Heart right ventricle (tissue), 16 donors: Measurements from ENCODE around the gene DLGAP1. TPM values are rescaled to one million over a fixed set of nuclear protein-coding genes. Genes with fewer than 3 reads are reported as not detected.

Source experiments
- ATAC-seq, 8 donors: fragments of 200-7000 bp; cut with Tn5 transposase; one replicate each; pipeline ENCODE4 v1.9.1; 2020; ENCODE audit warnings: mild to moderate bottlenecking in 8 of 8, moderate library complexity in 8 of 8, moderate number of reproducible peaks in 1 of 8
- DNase-seq, 2 donors: peaks; one replicate each; pipeline ENCODE4 v3.0.0-alpha.2; 2020
- H3K27ac ChIP-seq, 10 donors: fragments of 200-600 bp; sonication (generic) in 2 of 10; one replicate each; pipeline versions ENCODE4 v1.5.0 to v1.8.0; 2020 to 2022; ENCODE audit warnings: mild to moderate bottlenecking in 3 of 10
- H3K27me3 ChIP-seq, 7 donors: fragments of 200-600 bp; one replicate each; pipeline ENCODE4 v1.8.0; 2021 to 2022; ENCODE audit warnings: mild to moderate bottlenecking in 2 of 7
- H3K36me3 ChIP-seq, 9 donors: fragments of 200-600 bp; sonication (generic) in 1 of 9; one replicate each; pipeline versions ENCODE4 v1.5.0 to v1.8.0; 2020 to 2022; ENCODE audit warnings: mild to moderate bottlenecking in 2 of 9
- H3K4me1 ChIP-seq, 9 donors: fragments of 200-600 bp; sonication (generic) in 1 of 9; one replicate each; pipeline versions ENCODE4 v1.5.0 to v1.8.0; 2020 to 2022; ENCODE audit warnings: mild to moderate bottlenecking in 4 of 9
- H3K4me3 ChIP-seq, 10 donors: fragments of 200-600 bp; sonication (generic) in 2 of 10; one replicate each; pipeline versions ENCODE4 v1.5.0 to v1.8.0; 2020 to 2022; ENCODE audit warnings: mild to moderate bottlenecking in 7 of 10, moderate library complexity in 2 of 10
- H3K9me3 ChIP-seq, 11 donors: fragments of 200-600 bp in 10 of 11; sonication (generic) in 2 of 11; one replicate each; pipeline versions ENCODE4 v1.5.0 to v1.8.0; 2013 to 2022; ENCODE audit warnings: mild to moderate bottlenecking in 2 of 11, control low read depth in 1 of 11, moderate library complexity in 1 of 11
- CTCF ChIP-seq, 9 donors: fragments of 200-600 bp; sonication (generic) in 2 of 9; IDR thresholded peaks; one replicate each; pipeline versions ENCODE4 v1.5.0 to v1.8.0; 2021 to 2022; ENCODE audit warnings: antibody characterized with exemption in 9 of 9, mild to moderate bottlenecking in 5 of 9, moderate library complexity in 1 of 9
- WGBS, 2 donors: extraction: QIAGEN DNeasy Blood & Tissue Kit; methylation state at CpG; one replicate each; pipeline ENCODE4 v1.1.7; 2013; ENCODE audit warnings: inconsistent platforms in 1 of 2; 5-methylcytosine and 5-hydroxymethylcytosine counted together
- intact Hi-C, 10 donors: fragments of 100-400 bp; cut with DNase I; formaldehyde crosslinking; loops; one replicate each; pipeline versions ENCODE4 v1.11.1 to v1.14.2; 2022
- polyA plus RNA-seq, 2 donors: library from polyadenylated mRNA; stranded (reverse); fragments of 200-250 nt; gene quantifications; one replicate each; pipeline ENCODE4 v1.2.3, GENCODE V29; 2013
- total RNA-seq, 10 donors: library from RNA; stranded (reverse); fragmentation: NEBNext Ultra II Directional in 3 of 10; extraction: Animal tissue kit (Norgen Biotek cat#: 25700) in 3 of 10; gene quantifications; one replicate each; pipeline versions ENCODE4 v1.2.1 to v1.2.4, GENCODE V29; 2021 to 2023
- donor health status: Arrhythmogenic right ventricular cardiomyopathy.
- donor health status: ischemic (EF 13 %, LVEDD 7.1; RV severe dilation, severe dysfunction).
- donor health status: healthy with polysubstance abuse.
- donor health status: DM: no; HTN: yes; CAD: no.
- donor health status: DM: no; HTN: no; CAD: no.
- donor health status: ischemic (EF 25% LVEDD 6.9; RV normal size, moderate dysfunction).
- donor health status: ischemic (EF 25% LVEDD 5.7; RV mildly dilated, moderate dysfunction).
- donor health status: healthy.
- donor health status: DM: yes; HTN: yes; CAD: no.
- donor health status: Ischemic cardiomyopathy.
- donor health status: ischemic (EF 35%, LVEDD 5.7; RV mildly dilated, moderate dysfunction).
- donor health status: nonischemic (EF 11% LVEDD 7.7; RV severe dilation, severe dysfunction).
- donor health status: DM: yes; HTN: yes; CAD: no.
- donor health status: PGD.
- donor health status: ischemic (EF 29% LVEDD 5.4; RV normal size, mild dysfunction).
- donor health status: nonischemic (EF 23%, LVEDD 6.1; RV moderate dilation, normal function).

The DLGAP1 gene
- total and polyA plus RNA-seq, 12 donors, result 0.07 to 7.2 (median 1.0) TPM; not detected in 2

GRCh38 chr18:3790703-3791102 is 664.4 kb downstream of the DLGAP1 start:
- H3K27ac ChIP-seq, result no peak overlapping the region
- H3K27me3 ChIP-seq, result no peaks in the 10 kb centered on the region
- intact Hi-C loops, result loop anchor here in 1 of 10 donors (10.0 kb wide), 1 partner anchor 194 kb away; no protein-coding TSS in a partner anchor
- peaks cover 0 to 13% (median 0%) of the 10 kb centered on the region in 9 donors for H3K4me1 ChIP-seq
- no peaks in the 10 kb centered on the region for H3K9me3 ChIP-seq
- ATAC-seq (no peak), DNase-seq (no peak)
- no peak for TF ChIP-seq CTCF (IDR thresholded peaks at IDR 0.05)
- H3K4me3 ChIP-seq, result no peak overlapping the region
- 37 to 53% methylated on average over 5 of the region's 5 CpGs for WGBS, 2 donors
- H3K36me3 ChIP-seq, result no peaks in the 10 kb centered on the region

GRCh38 chr18:3789525-3789924 is 665.6 kb downstream of the DLGAP1 start:
- H3K4me1 ChIP-seq, result peaks cover 0 to 9% (median 0%) of the 10 kb centered on the region in 9 donors
- ATAC-seq (no peak), DNase-seq (no peak)
- peaks cover 0 to 7% (median 0%) of the 10 kb centered on the region in 11 donors for H3K9me3 ChIP-seq
- intact Hi-C loops, result loop anchor here in 1 of 10 donors (10.0 kb wide), 1 partner anchor 55 kb away; no protein-coding TSS in a partner anchor
- no peak overlapping the region for H3K4me3 ChIP-seq
- no peaks in the 10 kb centered on the region for H3K36me3 ChIP-seq
- no peaks in the 10 kb centered on the region for H3K27me3 ChIP-seq
- WGBS, 2 donors, result 83 to 85% methylated on average over 1 of the region's 1 CpG
- TF ChIP-seq CTCF (IDR thresholded peaks at IDR 0.05), result no peak
- no peak overlapping the region for H3K27ac ChIP-seq

DNA sequence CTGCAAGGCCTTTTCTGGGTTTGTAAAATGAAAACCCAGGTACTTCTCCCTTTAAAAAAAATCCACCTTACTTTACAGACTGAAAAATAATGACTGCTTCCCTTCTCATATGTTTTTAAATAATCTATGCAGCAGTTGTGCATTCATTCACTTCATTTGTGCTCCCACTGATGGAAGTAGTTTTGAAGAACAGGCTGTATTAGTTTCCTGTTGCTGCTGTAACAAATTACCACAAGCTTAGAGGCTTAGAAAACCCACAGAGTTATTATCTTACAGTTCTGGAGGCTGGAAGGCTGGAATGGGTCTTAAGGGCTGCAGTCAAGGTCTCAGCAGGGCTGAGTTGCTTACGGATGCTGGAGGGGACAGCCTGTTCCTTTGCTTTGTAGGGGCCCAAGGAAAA is 670.2 kb downstream of the DLGAP1 start:
- no peak for DNase-seq

GRCh38 chr18:3782901-3783300 is 672.2 kb downstream of the DLGAP1 start:
- TF ChIP-seq CTCF (IDR thresholded peaks at IDR 0.05), result no peak
- intact Hi-C loops, result loop anchor here in 1 of 10 donors (10.0 kb wide), 1 partner anchor 62 kb away; no protein-coding TSS in a partner anchor
- 90 to 97% methylated on average over 1 of the region's 1 CpG for WGBS, 2 donors
- peaks cover 0 to 8% (median 0%) of the 10 kb centered on the region in 11 donors for H3K9me3 ChIP-seq
- H3K36me3 ChIP-seq, result no peaks in the 10 kb centered on the region
- H3K27me3 ChIP-seq, result no peaks in the 10 kb centered on the region
- no peak overlapping the region for H3K4me3 ChIP-seq
- no peak for ATAC-seq
- H3K4me1 ChIP-seq, result no peaks in the 10 kb centered on the region
- no peak for DNase-seq
- H3K27ac ChIP-seq, result no peak overlapping the region

More for the DNA sequence above, 670.2 kb downstream of the DLGAP1 start:
- WGBS, 2 donors, result 90 to 97% methylated on average over 1 of the region's 1 CpG
- no peak for TF ChIP-seq CTCF (IDR thresholded peaks at IDR 0.05)
- intact Hi-C loops, result loop anchor here in 1 of 10 donors (10.0 kb wide), 1 partner anchor 60 kb away; no protein-coding TSS in a partner anchor
- Histone ChIP-seq H3K4me3 (no peak overlapping the region), H3K9me3 (peaks cover 0 to 8% (median 0%) of the 10 kb centered on the region in 11 donors), H3K27ac (no peak overlapping the region), H3K27me3 (no peaks in the 10 kb centered on the region), H3K4me1 (no peaks in the 10 kb centered on the region), H3K36me3 (no peaks in the 10 kb centered on the region)
- ATAC-seq, result no peak
